DND-41 (cell line): ENCODE measurements around the gene CDC42BPG.

Experiments used
- ATAC-seq: fragments of 200-7000 bp; cut with Tn5 transposase; 3 replicates; pipeline ENCODE4 v1.9.1; 2021; ENCODE audit warnings: low read depth; ENCODE audit not compliant: insufficient read depth
- DNase-seq: peaks from one replicate; pipeline ENCODE4 v3.0.0-alpha.2; 2020
- H2AFZ ChIP-seq: 2 replicates; pipeline ENCODE4 v1.6.0; 2012; ENCODE audit warnings: low read depth, low read length
- H3K27ac ChIP-seq: 2 replicates; pipeline ENCODE4 v1.5.1; 2012; ENCODE audit warnings: low read length, inconsistent platforms
- H3K27me3 ChIP-seq: fragments of 200-600 bp; sonication (generic); 2 replicates; pipeline ENCODE4 v1.6.0; 2012; ENCODE audit warnings: low read length, mild to moderate bottlenecking, inconsistent platforms; ENCODE audit not compliant: insufficient read depth, poor library complexity
- H3K36me3 ChIP-seq: 2 replicates; pipeline ENCODE4 v1.5.1; 2012; ENCODE audit warnings: low read length, inconsistent platforms; ENCODE audit not compliant: insufficient read depth
- H3K4me1 ChIP-seq: 2 replicates; pipeline ENCODE4 v1.5.1; 2012; ENCODE audit warnings: mild to moderate bottlenecking, low read length; ENCODE audit not compliant: insufficient read depth
- H3K4me2 ChIP-seq: 2 replicates; pipeline ENCODE4 v1.6.0; 2012; ENCODE audit warnings: mild to moderate bottlenecking, moderate library complexity, low read length, inconsistent platforms; ENCODE audit not compliant: insufficient read depth
- H3K4me3 ChIP-seq, 2 experiments: fragments of 200-600 bp in 1 of 2; shearing (Covaris generic) in 1 of 2; 2 replicates each; pipeline ENCODE4 v1.5.1; 2012 to 2016; ENCODE audit warnings: inconsistent platforms in 2 of 2, low read length in 2 of 2, mild to moderate bottlenecking in 2 of 2, low read depth in 1 of 2, moderate library complexity in 1 of 2
- H3K79me2 ChIP-seq: 2 replicates; pipeline ENCODE4 v1.6.0; 2012; ENCODE audit warnings: low read length, inconsistent platforms; ENCODE audit not compliant: insufficient read depth
- H3K9ac ChIP-seq: 2 replicates; pipeline ENCODE4 v1.6.0; 2012; ENCODE audit warnings: low read depth, mild to moderate bottlenecking, inconsistent platforms, low read length, moderate library complexity
- H3K9me3 ChIP-seq: 2 replicates; pipeline ENCODE4 v1.5.1; 2012; ENCODE audit warnings: low read length, moderate library complexity, mild to moderate bottlenecking, inconsistent platforms; ENCODE audit not compliant: insufficient read depth, severe bottlenecking
- H4K20me1 ChIP-seq: 2 replicates; pipeline ENCODE4 v1.6.0; 2012; ENCODE audit warnings: low read length; ENCODE audit not compliant: insufficient read depth
- EZH2 ChIP-seq: IDR thresholded peaks from 3 replicates; pipeline ENCODE4 v1.6.1; 2012; ENCODE audit warnings: borderline replicate concordance, low read depth, mild to moderate bottlenecking, moderate library complexity, low read length, inconsistent platforms; ENCODE audit not compliant: severe bottlenecking
- TF ChIP-seq, protein P1 (sequence below): IDR thresholded peaks from 2 replicates; pipeline ENCODE4 v1.5.1; 2012; ENCODE audit warnings: borderline replicate concordance, low read length, moderate library complexity, mild to moderate bottlenecking; ENCODE audit not compliant: poor library complexity, severe bottlenecking; ENCODE audit errors: extremely low read depth

CDC42BPG gene

DNA sequence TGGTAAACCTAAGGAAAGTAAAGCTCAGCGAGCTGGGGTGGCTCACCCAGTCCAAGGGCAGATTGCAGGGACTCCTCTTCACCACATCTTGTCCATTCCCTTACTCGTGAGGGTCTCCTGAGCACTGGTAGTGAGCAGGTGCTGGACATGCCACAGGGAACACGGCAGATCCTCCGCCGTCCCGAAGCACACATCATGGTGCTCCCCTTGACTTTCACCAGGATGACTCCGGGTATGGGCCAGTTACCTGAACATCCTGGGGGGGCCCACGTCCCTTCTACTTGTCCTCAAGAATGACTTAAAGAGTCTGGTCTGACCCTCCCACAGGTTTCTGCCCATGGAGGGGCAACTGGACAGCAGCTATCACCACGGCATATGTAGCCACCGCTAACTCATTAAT, 58.1 kb downstream of the CDC42BPG start:
- H3K4me3 ChIP-seq: no peak overlapping the region
- H3K9me3 ChIP-seq: no peaks in the 10 kb centered on the region
- H3K4me1 ChIP-seq: no peaks in the 10 kb centered on the region
- H3K27ac ChIP-seq: no peak overlapping the region
- H3K79me2 ChIP-seq: no peaks in the 10 kb centered on the region
- no peak overlapping the region for H2AFZ ChIP-seq
- ATAC-seq: no peak
- TF ChIP-seq EZH2: no peak
- TF ChIP-seq, protein P1, sequence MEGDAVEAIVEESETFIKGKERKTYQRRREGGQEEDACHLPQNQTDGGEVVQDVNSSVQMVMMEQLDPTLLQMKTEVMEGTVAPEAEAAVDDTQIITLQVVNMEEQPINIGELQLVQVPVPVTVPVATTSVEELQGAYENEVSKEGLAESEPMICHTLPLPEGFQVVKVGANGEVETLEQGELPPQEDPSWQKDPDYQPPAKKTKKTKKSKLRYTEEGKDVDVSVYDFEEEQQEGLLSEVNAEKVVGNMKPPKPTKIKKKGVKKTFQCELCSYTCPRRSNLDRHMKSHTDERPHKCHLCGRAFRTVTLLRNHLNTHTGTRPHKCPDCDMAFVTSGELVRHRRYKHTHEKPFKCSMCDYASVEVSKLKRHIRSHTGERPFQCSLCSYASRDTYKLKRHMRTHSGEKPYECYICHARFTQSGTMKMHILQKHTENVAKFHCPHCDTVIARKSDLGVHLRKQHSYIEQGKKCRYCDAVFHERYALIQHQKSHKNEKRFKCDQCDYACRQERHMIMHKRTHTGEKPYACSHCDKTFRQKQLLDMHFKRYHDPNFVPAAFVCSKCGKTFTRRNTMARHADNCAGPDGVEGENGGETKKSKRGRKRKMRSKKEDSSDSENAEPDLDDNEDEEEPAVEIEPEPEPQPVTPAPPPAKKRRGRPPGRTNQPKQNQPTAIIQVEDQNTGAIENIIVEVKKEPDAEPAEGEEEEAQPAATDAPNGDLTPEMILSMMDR: no peak
- no peaks in the 10 kb centered on the region for H4K20me1 ChIP-seq
- no peak overlapping the region for H3K9ac ChIP-seq
- H3K36me3 ChIP-seq: no peaks in the 10 kb centered on the region
- no peak overlapping the region for H3K4me2 ChIP-seq
- H3K27me3 ChIP-seq: no peaks in the 10 kb centered on the region
- DNase-seq: no peak

DNA sequence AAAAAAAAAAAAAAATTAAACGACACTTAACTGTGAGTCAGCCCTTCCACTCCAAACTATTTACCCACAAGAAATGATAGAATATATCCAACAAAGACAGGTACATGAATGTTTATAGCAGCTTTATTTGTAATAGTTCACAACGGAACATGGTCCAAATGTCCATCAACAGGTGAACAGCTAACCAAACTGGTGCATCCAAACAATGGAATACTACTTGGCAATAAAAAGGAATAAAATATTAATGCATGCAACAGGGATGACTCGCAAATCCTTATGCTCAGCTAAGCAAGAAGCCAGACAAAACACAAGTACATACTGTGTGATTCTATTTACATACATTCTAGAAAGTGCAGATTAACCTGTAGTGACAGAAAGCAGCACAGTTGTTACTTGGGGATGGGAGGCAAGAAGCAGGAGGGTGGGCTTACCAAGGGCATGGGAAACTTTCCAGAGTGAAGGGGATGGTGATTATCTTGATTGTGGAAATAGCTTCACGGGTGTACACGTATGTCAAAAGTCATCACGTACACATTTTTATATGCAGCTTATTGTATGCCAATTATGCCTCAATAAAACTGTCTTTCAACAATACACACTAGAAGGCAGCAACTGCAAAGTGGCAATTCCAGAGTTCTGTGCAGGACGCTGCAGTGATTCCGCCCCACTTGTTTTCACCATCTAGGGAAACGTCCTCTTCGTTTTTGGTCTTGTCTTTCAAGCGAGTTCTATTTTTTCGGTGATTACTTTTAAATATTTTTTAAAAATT, 59.5 kb downstream of the CDC42BPG start:
- no peak for ATAC-seq
- Histone ChIP-seq H3K36me3 (no peaks in the 10 kb centered on the region), H3K4me1 (peaks cover under 1% of the 10 kb centered on the region)

DNA sequence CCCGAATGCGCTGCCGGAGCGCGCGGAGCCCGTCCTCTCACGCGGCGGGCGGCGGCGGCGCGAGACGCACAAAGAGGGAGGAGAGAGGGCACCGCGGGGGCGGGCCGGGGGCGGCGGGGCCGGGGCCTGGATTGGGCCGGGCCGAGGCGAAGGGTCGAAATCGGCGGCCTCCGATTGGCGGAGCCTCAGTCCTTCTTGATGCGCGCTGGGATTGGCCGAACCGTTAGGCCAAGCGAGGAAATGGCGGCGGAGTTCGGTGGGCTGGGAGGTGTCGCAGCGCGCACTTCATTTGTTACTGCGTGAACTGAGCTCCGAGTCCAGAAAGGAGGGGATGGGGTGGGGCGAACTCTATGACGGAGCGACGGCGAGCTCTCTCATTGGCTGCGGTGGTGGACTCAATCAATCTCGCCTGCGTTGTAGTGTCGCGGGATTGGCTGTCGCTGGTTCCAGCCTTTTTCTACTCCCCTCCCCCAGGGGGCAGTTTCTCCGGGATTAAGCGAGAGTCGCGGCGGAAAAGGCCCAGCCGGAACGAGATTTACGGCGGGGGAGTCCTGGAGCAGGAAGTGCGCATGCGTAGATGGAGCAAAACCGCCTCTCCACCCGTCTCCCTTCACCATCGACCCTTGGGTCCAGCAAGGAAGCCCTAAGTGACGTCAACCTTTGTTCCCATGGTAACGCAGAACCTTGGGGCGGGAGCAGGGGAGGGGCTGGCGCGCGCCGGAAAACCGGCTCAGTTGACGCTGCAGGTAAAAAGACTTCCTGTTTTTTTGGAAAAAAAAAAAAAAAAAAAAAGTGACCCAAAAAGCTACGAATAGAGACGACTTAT, 65.8 kb downstream of the CDC42BPG start, which contains the start of gene SF1:
TSS of gene SF1 (minus strand) at position 70 of the 826 bp plus-strand sequence. CDS start 150 bp downstream, outside the sequence.
- peaks cover 39% of the 10 kb centered on the region for H3K36me3 ChIP-seq
- peaks cover 39% of the 10 kb centered on the region for H4K20me1 ChIP-seq
- TF ChIP-seq EZH2: no peak
- TF ChIP-seq, protein P1: peak; percentile 26
- H3K4me1 ChIP-seq: peaks cover 45% of the 10 kb centered on the region
- peak within 1 kb of the TSS; percentile 83 for H3K4me2 ChIP-seq
- DNase-seq (peak; percentile 100), ATAC-seq (peak; percentile 92)
- no peaks in the 10 kb centered on the region for H3K9me3 ChIP-seq
- peak within 1 kb of the TSS; percentile 86 for H2AFZ ChIP-seq
- H3K79me2 ChIP-seq: peaks cover 51% of the 10 kb centered on the region
- H3K27me3 ChIP-seq: no peaks in the 10 kb centered on the region
- H3K27ac ChIP-seq: peak within 1 kb of the TSS; percentile 96
- peak within 1 kb of the TSS; percentile 82 for H3K4me3 ChIP-seq
- peak within 1 kb of the TSS; percentile 97 for H3K9ac ChIP-seq

More for the DNA sequence above, 59.5 kb downstream of the CDC42BPG start:
- no peaks in the 10 kb centered on the region for H3K9me3 ChIP-seq
- no peak overlapping the region for H2AFZ ChIP-seq
- TF ChIP-seq, protein P1: no peak
- no peak for TF ChIP-seq EZH2
- no peak overlapping the region for H3K27ac ChIP-seq
- no peak for DNase-seq
- no peak overlapping the region for H3K9ac ChIP-seq
- H3K79me2 ChIP-seq: no peaks in the 10 kb centered on the region
- no peak overlapping the region for H3K4me3 ChIP-seq
- no peak overlapping the region for H3K4me2 ChIP-seq
- H3K27me3 ChIP-seq: no peaks in the 10 kb centered on the region
- no peaks in the 10 kb centered on the region for H4K20me1 ChIP-seq
